Subcutaneous adipose tissue (tissue), 4 donors: ENCODE data around the gene LCLAT1. TPM values are rescaled to one million over a fixed set of nuclear protein-coding genes. Genes with fewer than 3 reads are reported as not detected.

Experiments
- total RNA-seq, 4 donors: library from RNA; depleted of rRNA; stranded (reverse); fragments of >200 nt; gene quantifications; one replicate each; pipeline ENCODE4 v1.1.0, GENCODE V29; 2016
- TF ChIP-seq, protein P1 (sequence below): fragments of 450-650 bp; IDR thresholded peaks from one replicate; pipeline ENCODE4 v1.5.1; 2016; ENCODE audit warnings: low read depth, mild to moderate bottlenecking, control low read depth, antibody characterized with exemption, moderate library complexity

LCLAT1 gene
- total RNA-seq, 4 donors from 2014 or later, result 4.0 to 12.4 (median 7.6) TPM

DNA sequence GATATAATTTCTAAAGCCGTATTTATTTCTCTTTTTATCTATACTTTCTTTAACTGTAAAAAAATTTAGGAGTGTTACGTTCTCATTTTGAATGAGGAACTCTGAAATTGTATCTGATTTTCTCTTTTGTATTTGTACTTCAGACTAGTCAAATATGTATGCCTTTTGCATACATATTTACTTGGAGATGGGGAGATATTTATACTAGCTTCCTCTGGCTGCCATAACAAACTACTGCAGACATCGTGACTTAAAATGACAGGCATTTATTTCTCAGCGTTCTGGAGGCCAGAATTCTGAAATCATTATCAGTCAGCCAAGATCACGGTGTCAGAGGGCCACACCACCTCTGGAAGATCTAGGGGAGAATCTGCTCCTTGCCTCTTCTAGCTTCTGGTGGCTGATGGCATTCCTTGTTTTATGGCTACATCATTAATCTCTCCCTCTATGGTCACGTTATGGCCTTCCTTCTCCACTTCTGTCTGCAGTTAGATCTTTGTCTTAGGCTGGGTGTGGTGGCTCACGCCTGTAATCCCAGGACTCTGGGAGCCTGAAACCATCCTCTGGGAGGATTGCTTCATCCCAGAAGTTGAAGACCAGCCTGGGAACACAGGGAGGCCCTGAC lies 8.2 kb downstream of the LCLAT1 start:
- TF ChIP-seq, protein P1, sequence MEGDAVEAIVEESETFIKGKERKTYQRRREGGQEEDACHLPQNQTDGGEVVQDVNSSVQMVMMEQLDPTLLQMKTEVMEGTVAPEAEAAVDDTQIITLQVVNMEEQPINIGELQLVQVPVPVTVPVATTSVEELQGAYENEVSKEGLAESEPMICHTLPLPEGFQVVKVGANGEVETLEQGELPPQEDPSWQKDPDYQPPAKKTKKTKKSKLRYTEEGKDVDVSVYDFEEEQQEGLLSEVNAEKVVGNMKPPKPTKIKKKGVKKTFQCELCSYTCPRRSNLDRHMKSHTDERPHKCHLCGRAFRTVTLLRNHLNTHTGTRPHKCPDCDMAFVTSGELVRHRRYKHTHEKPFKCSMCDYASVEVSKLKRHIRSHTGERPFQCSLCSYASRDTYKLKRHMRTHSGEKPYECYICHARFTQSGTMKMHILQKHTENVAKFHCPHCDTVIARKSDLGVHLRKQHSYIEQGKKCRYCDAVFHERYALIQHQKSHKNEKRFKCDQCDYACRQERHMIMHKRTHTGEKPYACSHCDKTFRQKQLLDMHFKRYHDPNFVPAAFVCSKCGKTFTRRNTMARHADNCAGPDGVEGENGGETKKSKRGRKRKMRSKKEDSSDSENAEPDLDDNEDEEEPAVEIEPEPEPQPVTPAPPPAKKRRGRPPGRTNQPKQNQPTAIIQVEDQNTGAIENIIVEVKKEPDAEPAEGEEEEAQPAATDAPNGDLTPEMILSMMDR, result no peak

DNA sequence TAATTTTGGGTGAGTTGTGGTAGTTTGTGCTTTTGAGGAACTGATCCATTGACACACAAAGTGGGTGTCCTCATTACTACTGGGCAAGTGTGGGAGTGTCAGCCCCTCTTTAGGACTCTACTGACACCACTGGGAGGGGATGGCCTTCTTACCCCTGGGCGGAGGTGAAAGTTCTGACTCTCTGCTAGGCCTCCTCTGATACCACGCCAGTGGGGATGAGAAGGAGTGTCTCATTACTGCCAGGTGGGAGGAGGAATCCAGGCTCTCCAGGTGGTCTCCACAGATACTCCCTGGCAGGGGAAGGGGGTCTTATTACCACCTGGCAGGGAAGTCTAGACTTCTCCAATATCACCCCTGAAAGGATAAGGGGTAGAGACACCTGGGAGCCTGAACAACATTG lies 9.1 kb downstream of the LCLAT1 start:
- TF ChIP-seq, protein P1, result no peak

DNA sequence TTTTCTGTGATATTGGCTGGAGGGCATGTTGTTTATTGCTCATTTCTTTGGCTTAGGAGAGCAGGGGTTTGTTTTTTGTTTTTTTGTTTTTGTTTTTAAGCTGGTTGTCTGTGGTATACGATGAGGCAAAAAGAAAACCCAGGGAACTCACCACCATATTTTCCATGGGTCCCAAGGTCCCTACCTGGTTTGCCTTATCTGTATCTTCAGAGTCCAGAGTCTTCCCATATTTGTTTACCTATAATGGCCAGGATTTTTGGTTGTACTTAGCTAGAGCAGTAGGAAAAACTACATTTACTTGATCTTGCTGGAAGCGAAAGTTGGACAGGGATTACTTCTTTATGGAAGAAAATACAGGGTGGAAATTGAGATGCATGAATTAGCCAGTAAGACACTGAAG lies 9.5 kb downstream of the LCLAT1 start:
- TF ChIP-seq, protein P1, result no peak

DNA sequence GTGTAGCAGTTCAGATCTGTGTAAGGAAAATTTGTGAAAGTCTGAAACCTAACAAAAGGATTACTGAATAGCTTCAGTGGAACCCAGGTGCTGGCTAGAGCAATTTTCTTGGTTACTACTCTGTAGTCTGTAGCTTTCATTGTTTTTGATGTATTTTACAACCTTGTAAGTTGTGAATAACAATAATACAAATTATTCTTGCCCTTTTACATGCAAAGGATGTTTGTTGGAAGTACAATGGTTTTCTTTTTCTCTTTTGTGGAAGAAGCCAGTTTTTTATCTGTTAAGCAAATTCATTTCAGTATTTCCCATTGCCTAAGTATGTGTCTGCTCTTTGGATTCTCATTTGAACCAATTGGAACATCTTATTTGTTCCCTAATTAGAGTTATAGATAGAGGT lies 10.2 kb downstream of the LCLAT1 start:
- TF ChIP-seq, protein P1, result no peak

DNA sequence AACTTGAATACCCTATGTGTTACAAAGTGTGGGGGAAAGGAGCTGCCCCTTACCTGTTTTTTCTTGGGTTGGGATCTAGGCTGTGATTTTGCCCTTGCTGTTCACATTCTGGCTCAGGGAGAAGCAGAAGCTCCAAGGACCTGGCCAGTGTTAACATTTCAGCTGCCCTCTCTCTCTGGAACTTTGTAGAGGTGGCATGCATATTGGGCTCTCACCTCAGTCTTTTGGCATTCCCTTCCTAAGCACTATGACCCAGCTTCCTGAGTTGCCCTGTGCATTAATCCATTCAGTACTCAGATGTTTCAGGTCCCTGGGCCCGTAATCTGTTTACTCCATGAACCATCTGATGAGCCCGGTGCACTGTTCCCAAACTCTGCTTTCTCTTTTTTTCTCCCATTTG lies 12.1 kb downstream of the LCLAT1 start:
- TF ChIP-seq, protein P1, result no peak

DNA sequence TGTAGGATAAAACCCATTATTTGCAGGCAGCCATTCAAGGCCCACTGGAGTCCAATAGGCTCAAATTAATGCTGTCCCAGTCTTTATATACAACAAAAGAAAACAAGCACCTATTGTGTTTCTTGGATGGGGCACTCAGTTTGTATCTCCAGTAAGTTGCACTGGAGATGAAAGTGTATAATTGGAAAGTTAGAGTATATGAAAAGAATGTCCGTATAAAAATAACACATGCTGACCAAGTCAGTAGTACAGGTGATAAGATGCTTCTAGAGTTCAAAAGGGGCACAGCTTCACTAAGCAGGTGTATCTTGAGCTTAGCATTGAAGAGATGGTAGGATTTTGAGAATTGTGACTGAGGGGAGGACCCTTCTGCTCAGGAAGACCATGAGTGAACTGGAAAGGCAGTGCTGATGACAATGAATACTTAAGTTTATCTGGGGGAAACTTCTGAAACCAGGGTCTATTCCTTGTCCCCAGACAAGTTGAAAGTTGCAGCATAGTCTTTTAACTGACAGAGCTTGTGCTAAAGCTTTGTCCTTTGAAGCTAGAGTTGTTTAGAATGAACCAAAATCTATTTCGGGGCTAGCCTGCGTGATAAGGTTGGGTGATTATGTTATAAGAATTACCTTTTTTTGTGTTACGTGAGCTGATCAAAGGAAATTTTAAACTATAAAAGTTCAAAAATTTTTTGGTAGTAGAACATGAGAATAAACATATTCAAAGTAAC lies 15.2 kb downstream of the LCLAT1 start:
- TF ChIP-seq, protein P1, result no peak

DNA sequence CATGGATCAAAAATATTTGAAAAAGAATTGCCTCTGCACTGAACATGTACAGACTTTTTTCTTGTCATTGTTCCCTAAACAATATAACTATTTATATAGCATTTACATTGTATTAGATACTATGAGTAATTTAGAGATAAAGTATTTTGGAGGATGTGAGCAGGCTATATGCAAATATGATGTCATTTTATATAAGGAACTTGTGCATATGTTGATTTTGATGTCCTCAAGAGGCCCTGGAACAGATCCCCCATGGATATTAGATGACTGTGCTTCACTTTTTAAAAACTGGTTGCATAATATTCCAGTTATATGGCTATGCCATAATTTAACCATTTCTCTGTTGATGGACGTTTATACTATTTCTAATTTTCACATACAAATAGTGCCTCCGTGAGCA lies 16.5 kb downstream of the LCLAT1 start:
- TF ChIP-seq, protein P1, result no peak
